Endothelial cell of umbilical vein (primary cell): Measurements from ENCODE around the gene MEF2D. TPM values are rescaled to one million over a fixed set of nuclear protein-coding genes. Genes with fewer than 3 reads are reported as not detected.

Experiments used
- BruUV-seq: library from RNA; stranded (reverse); fragments of 400-500 nt; replicated peaks from 2 replicates; lab custom pipeline; 2021; lab: Mats Ljungman, UMichigan
- CTCF ChIA-PET: fragments of 300-600, 350-600 bp; sonication (Branson Sonifier 250); formaldehyde crosslinking; loops from one replicate; lab custom pipeline; 2021; ENCODE audit warnings: antibody characterized with exemption, inconsistent platforms; lab: Charles Lee
- POLR2A ChIA-PET: fragments of 300-600, 350-600 bp; sonication (Branson Sonifier 250); formaldehyde crosslinking; loops from one replicate; lab custom pipeline; 2021; ENCODE audit warnings: antibody characterized with exemption, inconsistent platforms; lab: Charles Lee
- DNase-seq: peaks from one replicate; pipeline ENCODE4 v3.0.0-alpha.2; 2011; ENCODE audit warnings: low read depth, low spot score
- FAIRE-seq: peaks from 2 replicates; lab custom pipeline; 2011; peaks lifted over from hg19 to GRCh38; lab: Jason Lieb, UNC
- H2AFZ ChIP-seq: 2 replicates; pipeline ENCODE4 v1.6.0; 2012; ENCODE audit warnings: low read depth, low read length, control low read depth, inconsistent platforms
- H3K27ac ChIP-seq: 2 replicates; pipeline ENCODE4 v1.5.1; 2011; ENCODE audit warnings: low read depth, mild to moderate bottlenecking, control low read depth, low read length, moderate library complexity; ENCODE audit not compliant: insufficient read depth
- H3K27me3 ChIP-seq, 2 experiments: 2 replicates each; pipeline versions ENCODE4 v1.6.0 to v1.6.1; 2011; ENCODE audit warnings: low read length in 2 of 2, mixed read lengths in 1 of 2; ENCODE audit not compliant: control insufficient read depth in 2 of 2, insufficient read depth in 2 of 2
- H3K36me3 ChIP-seq, 2 experiments: 2 replicates in 1 of 2; 3 replicates in 1 of 2; pipeline ENCODE4 v1.5.1; 2011; ENCODE audit warnings: low read length in 2 of 2, mild to moderate bottlenecking in 1 of 2, moderate library complexity in 1 of 2; ENCODE audit not compliant: control insufficient read depth in 2 of 2, insufficient read depth in 2 of 2; ENCODE audit errors: extremely low read depth in 1 of 2
- H3K4me1 ChIP-seq: 3 replicates; pipeline ENCODE4 v1.5.1; 2011; ENCODE audit warnings: mild to moderate bottlenecking, low read length; ENCODE audit not compliant: control insufficient read depth, insufficient read depth; ENCODE audit errors: extremely low read depth
- H3K4me2 ChIP-seq: 2 replicates; pipeline ENCODE4 v1.6.1; 2011; ENCODE audit warnings: low read length, control low read depth, mixed read lengths; ENCODE audit not compliant: insufficient read depth
- H3K4me3 ChIP-seq, 3 experiments: fragments of 200-600 bp in 1 of 3; sonication (generic), shearing (Covaris generic) in 1 of 3; replicated peaks in 1 of 3; 2 replicates each; pipeline ENCODE4 v1.5.1; 2011 to 2016; ENCODE audit warnings: control low read depth in 3 of 3, low read length in 3 of 3, mild to moderate bottlenecking in 2 of 3, inconsistent platforms in 1 of 3, low read depth in 1 of 3, moderate library complexity in 1 of 3; ENCODE audit not compliant: insufficient read depth in 1 of 3
- H3K79me2 ChIP-seq: 2 replicates; pipeline ENCODE4 v1.6.0; 2012; ENCODE audit warnings: low read length, inconsistent platforms; ENCODE audit not compliant: control insufficient read depth, insufficient read depth
- H3K9ac ChIP-seq: replicated peaks from 2 replicates; pipeline ENCODE3; 2011; ENCODE audit warnings: low read length, control low read depth; ENCODE audit not compliant: insufficient read depth; ENCODE audit errors: extremely low read depth
- H3K9me1 ChIP-seq: replicated peaks from 3 replicates; pipeline ENCODE4 v1.6.0; 2011; ENCODE audit warnings: mild to moderate bottlenecking, low read length; ENCODE audit not compliant: control insufficient read depth, insufficient read depth; ENCODE audit errors: extremely low read depth
- H3K9me3 ChIP-seq: replicated peaks from 2 replicates; pipeline ENCODE4 v1.5.1; 2012; ENCODE audit warnings: low read length, inconsistent platforms; ENCODE audit not compliant: control insufficient read depth, insufficient read depth
- H4K20me1 ChIP-seq: replicated peaks from 2 replicates; pipeline ENCODE3; 2011; ENCODE audit warnings: mild to moderate bottlenecking, low read length; ENCODE audit not compliant: control insufficient read depth, insufficient read depth; ENCODE audit errors: extremely low read depth
- EZH2 ChIP-seq: IDR thresholded peaks from 2 replicates; pipeline ENCODE4 v1.6.1; 2012; ENCODE audit warnings: borderline replicate concordance, low read depth, mild to moderate bottlenecking, moderate library complexity, low read length, inconsistent platforms; ENCODE audit not compliant: severe bottlenecking
- FOS ChIP-seq: IDR thresholded peaks from 2 replicates; pipeline ENCODE4 v1.6.1; 2011; ENCODE audit warnings: mild to moderate bottlenecking, low read length, moderate library complexity, borderline replicate concordance; ENCODE audit not compliant: insufficient read depth
- GATA2 ChIP-seq: IDR thresholded peaks from 2 replicates; pipeline ENCODE4 v1.7.0; 2011; ENCODE audit warnings: low read depth, mild to moderate bottlenecking, moderate library complexity, mixed read lengths, low read length; ENCODE audit not compliant: insufficient read length, insufficient read depth
- JUN ChIP-seq: IDR thresholded peaks from 2 replicates; pipeline ENCODE4 v1.6.1; 2011; ENCODE audit warnings: borderline replicate concordance, low read depth; ENCODE audit not compliant: insufficient read length, insufficient read depth
- MYC ChIP-seq: IDR thresholded peaks from one replicate; pipeline ENCODE4 v1.6.1; 2011; ENCODE audit warnings: mild to moderate bottlenecking, low read depth, low read length
- POLR2A ChIP-seq: IDR thresholded peaks from 2 replicates; pipeline ENCODE4 v1.6.1; 2012; ENCODE audit warnings: low read depth, mild to moderate bottlenecking, control low read depth, low read length
- POLR2AphosphoS5 ChIP-seq: IDR thresholded peaks from 2 replicates; pipeline ENCODE4 v1.6.1; 2012; ENCODE audit warnings: low read depth, mild to moderate bottlenecking, control low read depth, low read length, moderate library complexity; ENCODE audit not compliant: insufficient read depth
- dilution Hi-C: fragments of 300-500 bp; cut with MboI; formaldehyde crosslinking; loops from one replicate; pipeline ENCODE4 v1.15.0; 2019; ENCODE audit warnings: low sequenced_read_pairs; ENCODE audit not compliant: extremely low pct_ligation_motif_present
- intact Hi-C: fragments of 100-400 bp; cut with micrococcal nuclease; formaldehyde crosslinking; loops from one replicate; pipeline ENCODE4 v1.10.0; 2022
- polyA plus RNA-seq, 4 experiments: library from polyadenylated mRNA; depleted of rRNA in 3 of 4; stranded (reverse) in 3 of 4; unstranded in 1 of 4; fragments of >200 nt; gene quantifications; 2 replicates each; pipeline versions ENCODE4 v1.2.1 to v1.2.3, GENCODE V29; 2011 to 2012; ENCODE audit warnings: missing spikeins in 1 of 4
- total RNA-seq: library from RNA; stranded (reverse); gene quantifications from 2 replicates; pipeline ENCODE4 v1.2.3, GENCODE V29; 2021
- TF ChIP-seq, protein P1 (sequence below): IDR thresholded peaks from 2 replicates; pipeline ENCODE4 v1.6.1; 2011; ENCODE audit not compliant: insufficient read depth, insufficient read length
- TF ChIP-seq, protein P2 (sequence below), 2 donors: IDR thresholded peaks; 1 replicate in 1 of 2; 2 replicates in 1 of 2; pipeline ENCODE4 v1.5.1; 2011; ENCODE audit warnings: low read length in 2 of 2, mild to moderate bottlenecking in 2 of 2, moderate library complexity in 2 of 2, control low read depth in 1 of 2, inconsistent platforms in 1 of 2, low read depth in 1 of 2; ENCODE audit not compliant: insufficient read depth in 1 of 2; ENCODE audit errors: extremely low read depth in 1 of 2

MEF2D gene
- total and polyA plus RNA-seq, 2 donors (not counting 3 experiments of a cell fraction or from before 2014, with no cell fraction given), result 45.4 to 52.2 TPM

DNA sequence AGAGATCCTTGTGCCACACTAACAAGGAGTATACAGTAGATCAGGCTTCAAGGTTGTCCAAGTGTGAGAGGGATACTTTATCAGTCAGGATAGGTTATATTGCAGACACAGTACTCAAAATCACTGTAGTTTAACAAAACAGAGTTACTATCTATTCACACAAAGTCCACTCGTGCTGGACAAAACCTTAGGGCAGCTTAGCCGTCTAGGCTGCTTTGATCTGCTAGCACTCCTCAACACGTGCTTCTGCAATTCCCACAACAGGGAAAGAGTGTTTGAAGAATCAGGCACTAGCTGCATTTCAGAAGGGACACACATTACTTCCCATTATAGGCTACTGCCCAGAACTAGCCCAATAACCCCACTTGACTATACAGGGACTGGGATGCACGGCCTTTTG, 39.5 kb downstream of the MEF2D start:
- dilution Hi-C loops, result no loop called here
- H3K4me2 ChIP-seq, result no peak overlapping the region
- H3K9ac ChIP-seq, result no peak overlapping the region
- H3K4me3 ChIP-seq, result no peak overlapping the region
- H3K9me1 ChIP-seq, result no peaks in the 10 kb centered on the region
- H3K27me3 ChIP-seq, result no peaks in the 10 kb centered on the region
- no peaks in the 10 kb centered on the region for H3K9me3 ChIP-seq
- ChIA-PET POLR2A (interaction anchor here (1.4 kb wide), 1 partner anchor 42 kb away, joined by 3 read pairs; no protein-coding TSS in a partner anchor), CTCF (interaction anchor here (1.0 to 2.7 kb wide), 5 partner anchors 15 to 148 kb away, joined by 3 to 19 read pairs (median 4); no protein-coding TSS in a partner anchor)
- H3K27ac ChIP-seq, result no peak overlapping the region
- BruUV-seq, result no TSS peak
- H3K79me2 ChIP-seq, result no peaks in the 10 kb centered on the region
- DNase-seq, result no peak
- no peak for FAIRE-seq
- peaks cover 0 to 10% of the 10 kb centered on the region in 2 experiments for H3K36me3 ChIP-seq
- intact Hi-C loops, result no loop called here
- H2AFZ ChIP-seq, result no peak overlapping the region
- H4K20me1 ChIP-seq, result no peaks in the 10 kb centered on the region
- TF ChIP-seq JUN, result no peak
- TF ChIP-seq EZH2, result no peak
- TF ChIP-seq, protein P1, sequence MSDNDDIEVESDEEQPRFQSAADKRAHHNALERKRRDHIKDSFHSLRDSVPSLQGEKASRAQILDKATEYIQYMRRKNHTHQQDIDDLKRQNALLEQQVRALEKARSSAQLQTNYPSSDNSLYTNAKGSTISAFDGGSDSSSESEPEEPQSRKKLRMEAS, result no peak
- TF ChIP-seq POLR2A, result no peak
- TF ChIP-seq GATA2, result no peak
- no peak for TF ChIP-seq POLR2AphosphoS5
- TF ChIP-seq FOS, result no peak
- TF ChIP-seq, protein P2, sequence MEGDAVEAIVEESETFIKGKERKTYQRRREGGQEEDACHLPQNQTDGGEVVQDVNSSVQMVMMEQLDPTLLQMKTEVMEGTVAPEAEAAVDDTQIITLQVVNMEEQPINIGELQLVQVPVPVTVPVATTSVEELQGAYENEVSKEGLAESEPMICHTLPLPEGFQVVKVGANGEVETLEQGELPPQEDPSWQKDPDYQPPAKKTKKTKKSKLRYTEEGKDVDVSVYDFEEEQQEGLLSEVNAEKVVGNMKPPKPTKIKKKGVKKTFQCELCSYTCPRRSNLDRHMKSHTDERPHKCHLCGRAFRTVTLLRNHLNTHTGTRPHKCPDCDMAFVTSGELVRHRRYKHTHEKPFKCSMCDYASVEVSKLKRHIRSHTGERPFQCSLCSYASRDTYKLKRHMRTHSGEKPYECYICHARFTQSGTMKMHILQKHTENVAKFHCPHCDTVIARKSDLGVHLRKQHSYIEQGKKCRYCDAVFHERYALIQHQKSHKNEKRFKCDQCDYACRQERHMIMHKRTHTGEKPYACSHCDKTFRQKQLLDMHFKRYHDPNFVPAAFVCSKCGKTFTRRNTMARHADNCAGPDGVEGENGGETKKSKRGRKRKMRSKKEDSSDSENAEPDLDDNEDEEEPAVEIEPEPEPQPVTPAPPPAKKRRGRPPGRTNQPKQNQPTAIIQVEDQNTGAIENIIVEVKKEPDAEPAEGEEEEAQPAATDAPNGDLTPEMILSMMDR (IDR thresholded peaks at IDR 0.05; ENCODE audit: extremely low read depth in 1 of 2, insufficient read depth in 1 of 2, low read depth in 1 of 2, low read length in 2 of 2), result no peak
- TF ChIP-seq MYC, result no peak
- peaks cover 13% of the 10 kb centered on the region for H3K4me1 ChIP-seq
